PC-3 (cell line): ENCODE data around the gene TANGO6.

Experiments used
- CTCF ChIP-seq: fragments of 300-600 bp; sonication (generic); conservative IDR thresholded peaks from 2 replicates; pipeline ENCODE4 v1.5.1; 2017; ENCODE audit warnings: antibody characterized with exemption, low read depth, mild to moderate bottlenecking, low read length
- EZH2 ChIP-seq: fragments of 300-600 bp; sonication (generic); IDR thresholded peaks from one replicate; pipeline ENCODE4 v1.6.1; 2017; ENCODE audit warnings: antibody characterized with exemption, mild to moderate bottlenecking, low read length; ENCODE audit not compliant: unreplicated experiment
- EZH2phosphoT487 ChIP-seq: fragments of 300-600 bp; sonication (generic); IDR thresholded peaks from 2 replicates; pipeline ENCODE4 v1.6.1; 2018; ENCODE audit warnings: mild to moderate bottlenecking, antibody characterized with exemption, low read length, borderline replicate concordance

GRCh38 chr16:69114346-69114975 lies 271.1 kb downstream of the TANGO6 start:
- TF ChIP-seq CTCF (no peak), EZH2phosphoT487 (no peak), EZH2 (no peak)
